HEK293 (cell line): ENCODE measurements around the gene KIF22.

Source experiments
- GFI1B ChIP-seq: fragments of 450-650 bp; formaldehyde crosslinking; IDR thresholded peaks from 2 replicates; pipeline ENCODE4 v1.5.1; 2016; ENCODE audit warnings: missing biosample characterization, missing genetic modification characterization
- GLIS2 ChIP-seq: fragments of 450-650 bp; formaldehyde crosslinking; IDR thresholded peaks from 2 replicates; pipeline ENCODE4 v1.5.1; 2016; ENCODE audit warnings: missing biosample characterization, missing genetic modification characterization
- PRDM1 ChIP-seq: fragments of 450-650 bp; formaldehyde crosslinking; IDR thresholded peaks from 2 replicates; pipeline ENCODE4; 2016; ENCODE audit warnings: missing biosample characterization, missing genetic modification characterization
- PRDM10 ChIP-seq: fragments of 450-650 bp; formaldehyde crosslinking; IDR thresholded peaks from 2 replicates; pipeline ENCODE4 v1.5.1; 2016; ENCODE audit warnings: missing biosample characterization, missing genetic modification characterization
- SETDB1 ChIP-seq: IDR thresholded peaks from one replicate; pipeline ENCODE4 v1.6.1; 2017; ENCODE audit warnings: mild to moderate bottlenecking, low read length, moderate library complexity, mixed read lengths; ENCODE audit not compliant: insufficient read length
- SP7 ChIP-seq: fragments of 450-650 bp; formaldehyde crosslinking; IDR thresholded peaks from 2 replicates; pipeline ENCODE4 v1.5.1; 2016; ENCODE audit warnings: missing biosample characterization, missing genetic modification characterization
- ZFHX2 ChIP-seq: fragments of 450-650 bp; formaldehyde crosslinking; conservative IDR thresholded peaks from 2 replicates; pipeline ENCODE4 v1.5.1; 2016; ENCODE audit warnings: missing biosample characterization, missing genetic modification characterization
- ZNF121 ChIP-seq: fragments of 450-650 bp; formaldehyde crosslinking; IDR thresholded peaks from 2 replicates; pipeline ENCODE4 v1.5.1; 2016; ENCODE audit warnings: missing biosample characterization, missing genetic modification characterization
- ZNF155 ChIP-seq: fragments of 450-650 bp; formaldehyde crosslinking; IDR thresholded peaks from 2 replicates; pipeline ENCODE4 v1.5.1; 2016; ENCODE audit warnings: missing biosample characterization, missing genetic modification characterization
- ZNF169 ChIP-seq: fragments of 450-650 bp; formaldehyde crosslinking; IDR thresholded peaks from 2 replicates; pipeline ENCODE4 v1.5.1; 2016; ENCODE audit warnings: missing biosample characterization, missing genetic modification characterization
- ZNF19 ChIP-seq: fragments of 450-650 bp; formaldehyde crosslinking; IDR thresholded peaks from 2 replicates; pipeline ENCODE4; 2016; ENCODE audit warnings: missing biosample characterization, missing genetic modification characterization, low read depth
- ZNF202 ChIP-seq: fragments of 450-650 bp; formaldehyde crosslinking; IDR thresholded peaks from 2 replicates; pipeline ENCODE4 v1.5.1; 2016; ENCODE audit warnings: missing biosample characterization, missing genetic modification characterization, borderline replicate concordance
- ZNF280C ChIP-seq: fragments of 450-650 bp; formaldehyde crosslinking; IDR thresholded peaks from 2 replicates; pipeline ENCODE4 v1.5.1; 2016; ENCODE audit warnings: missing biosample characterization, missing genetic modification characterization
- ZNF362 ChIP-seq: fragments of 450-650 bp; formaldehyde crosslinking; IDR thresholded peaks from 2 replicates; pipeline ENCODE4 v1.5.1; 2016; ENCODE audit warnings: missing biosample characterization, missing genetic modification characterization
- ZNF555 ChIP-seq: fragments of 450-650 bp; formaldehyde crosslinking; conservative IDR thresholded peaks from 2 replicates; pipeline ENCODE4 v1.5.1; 2017; ENCODE audit warnings: missing biosample characterization, mild to moderate bottlenecking, missing genetic modification characterization, inconsistent platforms
- ZNF580 ChIP-seq: fragments of 450-650 bp; formaldehyde crosslinking; IDR thresholded peaks from 2 replicates; pipeline ENCODE4 v1.5.1; 2016; ENCODE audit warnings: missing biosample characterization, missing genetic modification characterization
- ZNF610 ChIP-seq: fragments of 450-650 bp; formaldehyde crosslinking; IDR thresholded peaks from 2 replicates; pipeline ENCODE4 v1.5.1; 2016; ENCODE audit warnings: missing biosample characterization, missing genetic modification characterization, borderline replicate concordance
- ZNF624 ChIP-seq: fragments of 450-650 bp; formaldehyde crosslinking; IDR thresholded peaks from 2 replicates; pipeline ENCODE4 v1.5.1; 2017; ENCODE audit warnings: missing biosample characterization, missing genetic modification characterization
- ZNF701 ChIP-seq: fragments of 450-650 bp; formaldehyde crosslinking; IDR thresholded peaks from 2 replicates; pipeline ENCODE4 v1.5.1; 2016; ENCODE audit warnings: missing biosample characterization, missing genetic modification characterization
- ZNF707 ChIP-seq: fragments of 450-650 bp; formaldehyde crosslinking; IDR thresholded peaks from 2 replicates; pipeline ENCODE4 v1.5.1; 2016; ENCODE audit warnings: missing biosample characterization, missing genetic modification characterization
- ZNF776 ChIP-seq: fragments of 450-650 bp; formaldehyde crosslinking; IDR thresholded peaks from 2 replicates; pipeline ENCODE4 v1.5.0; 2017; ENCODE audit warnings: missing biosample characterization, missing genetic modification characterization, borderline replicate concordance
- ZSCAN5A ChIP-seq: fragments of 450-650 bp; formaldehyde crosslinking; IDR thresholded peaks from 2 replicates; pipeline ENCODE4 v1.5.1; 2016; ENCODE audit warnings: missing biosample characterization, missing genetic modification characterization
- TF ChIP-seq, protein P1 (sequence below): IDR thresholded peaks from 2 replicates; pipeline ENCODE4 v1.6.1; 2011; ENCODE audit warnings: mild to moderate bottlenecking, low read depth, low read length, borderline replicate concordance
- TF ChIP-seq, protein P2 (sequence below): fragments of 450-650 bp; formaldehyde crosslinking; IDR thresholded peaks from 2 replicates; pipeline ENCODE4 v1.5.1; 2016; ENCODE audit warnings: missing biosample characterization, missing genetic modification characterization

The KIF22 gene

DNA sequence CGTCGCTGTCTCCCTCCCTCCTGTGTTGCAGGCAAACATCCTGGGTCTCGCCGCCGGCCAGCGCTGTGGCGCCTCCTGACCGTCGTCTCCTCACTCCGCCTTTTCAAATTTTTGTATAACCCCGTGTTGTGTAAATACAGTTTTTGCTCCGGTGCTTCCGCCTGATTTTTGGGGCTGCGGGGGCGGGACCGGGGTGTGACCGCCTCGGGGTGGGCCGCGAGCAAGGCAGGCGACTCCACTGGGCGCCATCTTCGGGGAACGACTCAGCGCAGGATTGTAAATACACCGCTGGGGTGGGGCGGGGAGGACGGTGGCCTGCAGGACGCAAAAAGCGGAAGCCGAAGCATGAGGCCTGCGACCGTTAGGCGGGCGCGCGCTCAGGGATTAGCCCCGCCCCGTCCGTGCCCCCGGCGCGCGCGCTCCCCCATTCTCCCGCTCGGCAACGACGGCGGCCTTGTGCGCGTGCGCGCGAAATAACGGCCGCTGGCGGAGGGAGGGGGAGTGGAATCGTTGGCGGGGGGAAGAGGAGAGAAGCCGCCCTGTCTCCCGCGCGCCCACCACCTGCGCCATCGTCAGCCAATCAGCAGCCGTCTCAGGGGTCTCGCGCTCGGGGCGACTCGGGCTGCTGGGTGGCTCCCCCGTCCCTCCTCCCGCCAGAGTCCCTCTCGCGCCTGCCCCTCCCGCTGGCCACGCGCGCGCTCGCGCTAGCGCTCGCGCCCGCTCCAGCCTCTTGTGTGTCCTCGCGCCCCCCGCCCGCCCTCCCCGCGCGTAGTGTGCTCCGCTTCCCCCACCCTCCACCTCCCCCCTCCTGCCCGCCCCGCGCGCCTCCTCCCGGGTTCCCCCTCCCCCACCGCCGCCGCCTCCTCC lies 14.9 kb downstream of the KIF22 start (continued):
- TF ChIP-seq PRDM10 (tag by site-specific recombination): peak; percentile 95
- TF ChIP-seq ZNF610 (tag by site-specific recombination): peak; percentile 87
- TF ChIP-seq SP7 (tag by site-specific recombination): peak; percentile 95
- TF ChIP-seq, protein P1, sequence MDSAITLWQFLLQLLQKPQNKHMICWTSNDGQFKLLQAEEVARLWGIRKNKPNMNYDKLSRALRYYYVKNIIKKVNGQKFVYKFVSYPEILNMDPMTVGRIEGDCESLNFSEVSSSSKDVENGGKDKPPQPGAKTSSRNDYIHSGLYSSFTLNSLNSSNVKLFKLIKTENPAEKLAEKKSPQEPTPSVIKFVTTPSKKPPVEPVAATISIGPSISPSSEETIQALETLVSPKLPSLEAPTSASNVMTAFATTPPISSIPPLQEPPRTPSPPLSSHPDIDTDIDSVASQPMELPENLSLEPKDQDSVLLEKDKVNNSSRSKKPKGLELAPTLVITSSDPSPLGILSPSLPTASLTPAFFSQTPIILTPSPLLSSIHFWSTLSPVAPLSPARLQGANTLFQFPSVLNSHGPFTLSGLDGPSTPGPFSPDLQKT: no peak
- TF ChIP-seq ZNF169: no peak
- no peak for TF ChIP-seq PRDM1
- TF ChIP-seq, protein P2, sequence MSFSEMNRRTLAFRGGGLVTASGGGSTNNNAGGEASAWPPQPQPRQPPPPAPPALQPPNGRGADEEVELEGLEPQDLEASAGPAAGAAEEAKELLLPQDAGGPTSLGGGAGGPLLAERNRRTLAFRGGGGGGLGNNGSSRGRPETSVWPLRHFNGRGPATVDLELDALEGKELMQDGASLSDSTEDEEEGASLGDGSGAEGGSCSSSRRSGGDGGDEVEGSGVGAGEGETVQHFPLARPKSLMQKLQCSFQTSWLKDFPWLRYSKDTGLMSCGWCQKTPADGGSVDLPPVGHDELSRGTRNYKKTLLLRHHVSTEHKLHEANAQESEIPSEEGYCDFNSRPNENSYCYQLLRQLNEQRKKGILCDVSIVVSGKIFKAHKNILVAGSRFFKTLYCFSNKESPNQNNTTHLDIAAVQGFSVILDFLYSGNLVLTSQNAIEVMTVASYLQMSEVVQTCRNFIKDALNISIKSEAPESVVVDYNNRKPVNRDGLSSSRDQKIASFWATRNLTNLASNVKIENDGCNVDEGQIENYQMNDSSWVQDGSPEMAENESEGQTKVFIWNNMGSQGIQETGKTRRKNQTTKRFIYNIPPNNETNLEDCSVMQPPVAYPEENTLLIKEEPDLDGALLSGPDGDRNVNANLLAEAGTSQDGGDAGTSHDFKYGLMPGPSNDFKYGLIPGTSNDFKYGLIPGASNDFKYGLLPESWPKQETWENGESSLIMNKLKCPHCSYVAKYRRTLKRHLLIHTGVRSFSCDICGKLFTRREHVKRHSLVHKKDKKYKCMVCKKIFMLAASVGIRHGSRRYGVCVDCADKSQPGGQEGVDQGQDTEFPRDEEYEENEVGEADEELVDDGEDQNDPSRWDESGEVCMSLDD (tag by site-specific recombination): peak; percentile 84
- no peak for TF ChIP-seq ZNF280C (tag by site-specific recombination)
- peak; percentile 95 for TF ChIP-seq ZSCAN5A (tag by site-specific recombination)
- TF ChIP-seq ZNF776 (tag by site-specific recombination): no peak
- no peak for TF ChIP-seq ZNF624
- no peak for TF ChIP-seq ZNF701 (tag by site-specific recombination)
- TF ChIP-seq ZNF202 (tag by site-specific recombination): no peak
- TF ChIP-seq ZNF555 (tag by site-specific recombination): no peak
- TF ChIP-seq ZNF580 (tag by site-specific recombination): peak; percentile 56; the same call in 1 of the 2 replicates
- TF ChIP-seq ZNF707 (tag by site-specific recombination): no peak
- peak; percentile 99 for TF ChIP-seq GLIS2
- no peak for TF ChIP-seq ZNF19 (tag by site-specific recombination)
- TF ChIP-seq SETDB1: no peak
- TF ChIP-seq ZNF155 (tag by site-specific recombination): no peak
- TF ChIP-seq GFI1B (tag by site-specific recombination): peak; percentile 8
- TF ChIP-seq ZFHX2 (tag by site-specific recombination): peak; percentile 76
- TF ChIP-seq ZNF121: no peak
- no peak for TF ChIP-seq ZNF362 (tag by site-specific recombination)
